HCT116 (cell line): Measurements from ENCODE around the gene SMYD3. TPM values are rescaled to one million over a fixed set of nuclear protein-coding genes. Genes with fewer than 3 reads are reported as not detected.

Experiments
- ATAC-seq: fragments of 200-7000 bp; cut with Tn5 transposase; 2 replicates; pipeline ENCODE4 v1.9.1; 2020; ENCODE audit warnings: mild to moderate bottlenecking, moderate library complexity
- BruUV-seq: library from RNA; stranded (reverse); fragments of 400-500 nt; replicated peaks from 2 replicates; lab custom pipeline; 2021; lab: Mats Ljungman, UMichigan
- CTCF ChIA-PET: fragments of 300-600 bp; sonication (Branson Sonifier 250); formaldehyde crosslinking; loops from one replicate; lab custom pipeline; 2021; ENCODE audit warnings: antibody characterized with exemption; lab: Charles Lee
- POLR2A ChIA-PET: fragments of 300-600, 350-600 bp; sonication (Branson Sonifier 250); formaldehyde crosslinking; loops from one replicate; lab custom pipeline; 2021; ENCODE audit warnings: antibody characterized with exemption; lab: Charles Lee
- RAD21 ChIA-PET, 2 experiments: fragments of 300-600 bp; sonication (Branson Sonifier 250); formaldehyde crosslinking; loops; one replicate each; lab custom pipeline; 2023; ENCODE audit warnings: low total read pairs in 2 of 2; ENCODE audit not compliant: uncharacterized antibody in 2 of 2, unreplicated experiment in 2 of 2, low non-redundant PET in 1 of 2; lab: Charles Lee
- DNase-seq: peaks from one replicate; pipeline ENCODE4 v3.0.0-alpha.2; 2010; ENCODE audit warnings: low read depth, low spot score
- H2AFZ ChIP-seq: fragments of 200-600 bp; shearing (Covaris generic), sonication (generic); 2 replicates; pipeline ENCODE4 v1.6.1; 2017; ENCODE audit warnings: low read depth, mixed run types, mixed read lengths, antibody characterized with exemption, low read length; ENCODE audit not compliant: poor library complexity, severe bottlenecking
- H3K27ac ChIP-seq: 2 replicates; pipeline ENCODE4 v1.5.1; 2012; ENCODE audit warnings: low read depth, low read length
- H3K27me3 ChIP-seq: fragments of 200-600 bp; sonication (generic); 2 replicates; pipeline ENCODE4 v1.6.1; 2016; ENCODE audit warnings: mixed run types, low read length, mixed read lengths; ENCODE audit not compliant: insufficient read depth
- H3K36me3 ChIP-seq, 2 experiments: fragments of 200-500 bp in 1 of 2; fragments of 200-600 bp in 1 of 2; sonication (Bioruptor generic) in 1 of 2; sonication (generic) in 1 of 2; 2 replicates each; pipeline versions ENCODE4 v1.5.1 to v1.6.1; 2014 to 2016; ENCODE audit warnings: low read length in 2 of 2, inconsistent platforms in 1 of 2, mixed read lengths in 1 of 2, mixed run types in 1 of 2; ENCODE audit not compliant: insufficient read depth in 2 of 2, control insufficient read depth in 1 of 2
- H3K4me1 ChIP-seq, 2 experiments: fragments of 200-600 bp in 1 of 2; sonication (generic) in 1 of 2; 2 replicates each; pipeline versions ENCODE4 v1.5.1 to v1.6.1; 2012 to 2017; ENCODE audit warnings: low read length in 2 of 2, inconsistent platforms in 1 of 2, mild to moderate bottlenecking in 1 of 2, mixed read lengths in 1 of 2, mixed run types in 1 of 2, moderate library complexity in 1 of 2; ENCODE audit not compliant: insufficient read depth in 2 of 2, control insufficient read depth in 1 of 2
- H3K4me2 ChIP-seq: fragments of 200-600 bp; sonication (generic); 2 replicates; pipeline ENCODE4 v1.6.1; 2017; ENCODE audit warnings: mixed run types, low read length, mixed read lengths
- H3K4me3 ChIP-seq, 2 experiments: fragments of 200-600 bp in 1 of 2; sonication (generic) in 1 of 2; replicated peaks in 1 of 2; 2 replicates each; pipeline ENCODE4 v1.5.1; 2011 to 2016; ENCODE audit warnings: low read length in 2 of 2, control low read depth in 1 of 2, low read depth in 1 of 2, mild to moderate bottlenecking in 1 of 2, mixed read lengths in 1 of 2, mixed run types in 1 of 2
- H3K79me2 ChIP-seq: fragments of 200-600 bp; sonication (generic); 2 replicates; pipeline ENCODE4 v1.6.1; 2017; ENCODE audit warnings: mild to moderate bottlenecking, mixed run types, low read length, moderate library complexity, mixed read lengths; ENCODE audit not compliant: insufficient read depth
- H3K9ac ChIP-seq: fragments of 200-600 bp; sonication (generic); 2 replicates; pipeline ENCODE4 v1.6.1; 2016; ENCODE audit warnings: low read length, mixed read lengths
- H3K9me2 ChIP-seq: fragments of 200-600 bp; sonication (generic), shearing (Covaris generic); 2 replicates; pipeline ENCODE4 v1.6.1; 2017; ENCODE audit warnings: mixed run types, mild to moderate bottlenecking, moderate library complexity; ENCODE audit not compliant: insufficient read depth
- H3K9me3 ChIP-seq, 2 experiments: fragments of 200-500 bp in 1 of 2; fragments of 200-600 bp in 1 of 2; sonication (Bioruptor generic) in 1 of 2; sonication (generic) in 1 of 2; 2 replicates each; pipeline ENCODE4 v1.6.1; 2014 to 2017; ENCODE audit warnings: low read length in 2 of 2, mixed read lengths in 2 of 2, inconsistent platforms in 1 of 2, low read depth in 1 of 2, mild to moderate bottlenecking in 1 of 2, mixed run types in 1 of 2, moderate library complexity in 1 of 2; ENCODE audit not compliant: control insufficient read depth in 1 of 2, insufficient read depth in 1 of 2
- H4K20me1 ChIP-seq: fragments of 200-600 bp; sonication (generic), shearing (Covaris generic); 2 replicates; pipeline ENCODE4 v1.6.1; 2017; ENCODE audit warnings: mixed run types, mild to moderate bottlenecking, moderate library complexity; ENCODE audit not compliant: insufficient read depth
- ATF3 ChIP-seq: IDR thresholded peaks from 2 replicates; pipeline ENCODE4 v1.6.1; 2012
- CBX3 ChIP-seq: IDR thresholded peaks from 2 replicates; pipeline ENCODE4 v1.6.1; 2012; ENCODE audit warnings: low read depth
- CEBPB ChIP-seq: IDR thresholded peaks from 2 replicates; pipeline ENCODE4 v1.6.1; 2012; ENCODE audit warnings: low read depth
- CTCF ChIP-seq, 3 experiments: fragments of 200-600 bp in 1 of 3; sonication (generic) in 1 of 3; IDR thresholded peaks in 2 of 3; conservative IDR thresholded peaks in 1 of 3; 2 replicates each; pipeline ENCODE4 v1.5.1; 2012 to 2017; ENCODE audit warnings: low read depth in 2 of 3, low read length in 2 of 3, antibody characterized with exemption in 1 of 3, borderline replicate concordance in 1 of 3, control low read depth in 1 of 3, mild to moderate bottlenecking in 1 of 3, mixed read lengths in 1 of 3, mixed run types in 1 of 3, moderate library complexity in 1 of 3; ENCODE audit not compliant: insufficient read depth in 1 of 3
- EGR1 ChIP-seq: IDR thresholded peaks from 2 replicates; pipeline ENCODE4 v1.6.1; 2012; ENCODE audit warnings: low read depth
- ELF1 ChIP-seq: IDR thresholded peaks from 2 replicates; pipeline ENCODE4 v1.6.1; 2012; ENCODE audit warnings: low read depth, borderline replicate concordance
- EZH2 ChIP-seq: fragments of 200-600 bp; sonication (generic); IDR thresholded peaks from 2 replicates; pipeline ENCODE4 v1.6.1; 2017; ENCODE audit warnings: antibody characterized with exemption, mixed run types
- EZH2phosphoT487 ChIP-seq: fragments of 200-600 bp; IDR thresholded peaks from 2 replicates; pipeline ENCODE4 v1.6.1; 2018; ENCODE audit warnings: antibody characterized with exemption, borderline replicate concordance
- FOSL1 ChIP-seq: IDR thresholded peaks from 2 replicates; pipeline ENCODE4 v1.6.1; 2012; ENCODE audit warnings: low read depth
- JUND ChIP-seq: IDR thresholded peaks from 2 replicates; pipeline ENCODE4 v1.6.1; 2012
- MAX ChIP-seq: IDR thresholded peaks from 2 replicates; pipeline ENCODE4 v1.6.1; 2012
- POLR2AphosphoS5 ChIP-seq: IDR thresholded peaks from 2 replicates; pipeline ENCODE4 v1.6.1; 2011; ENCODE audit warnings: mild to moderate bottlenecking, low read depth, low read length, moderate library complexity
- RAD21 ChIP-seq: IDR thresholded peaks from 2 replicates; pipeline ENCODE4 v1.6.1; 2012; ENCODE audit warnings: low read depth, mild to moderate bottlenecking
- SP1 ChIP-seq: IDR thresholded peaks from 2 replicates; pipeline ENCODE4 v1.6.1; 2012; ENCODE audit warnings: low read depth
- SRF ChIP-seq: IDR thresholded peaks from 2 replicates; pipeline ENCODE4 v1.6.1; 2012; ENCODE audit warnings: low read depth
- TCF7L2 ChIP-seq: IDR thresholded peaks from 2 replicates; pipeline ENCODE4 v1.7.0; 2011; ENCODE audit warnings: borderline replicate concordance, inconsistent platforms; ENCODE audit not compliant: insufficient read depth, insufficient read length; ENCODE audit errors: extremely low read depth
- YY1 ChIP-seq: IDR thresholded peaks from 2 replicates; pipeline ENCODE4 v1.6.1; 2011; ENCODE audit warnings: low read length, low read depth, moderate library complexity, mild to moderate bottlenecking; ENCODE audit not compliant: insufficient replicate concordance; ENCODE audit errors: extremely low read depth
- ZFX ChIP-seq: fragments of 450-650 bp; IDR thresholded peaks from 2 replicates; pipeline ENCODE4 v1.6.1; 2017
- ZNF274 ChIP-seq: fragments of 200-500 bp; sonication (Bioruptor generic); IDR thresholded peaks from 2 replicates; pipeline ENCODE4 v1.6.1; 2014; ENCODE audit warnings: mild to moderate bottlenecking, low read depth, low read length, inconsistent platforms
- intact Hi-C: fragments of 100-400 bp; cut with micrococcal nuclease; formaldehyde crosslinking; loops from 2 replicates; pipeline ENCODE4 v1.10.0; 2022
- total RNA-seq: library from RNA; stranded (reverse); gene quantifications from one replicate; pipeline ENCODE4 v1.2.1, GENCODE V29; 2021; ENCODE audit not compliant: unreplicated experiment
- TF ChIP-seq, protein P1 (sequence below): IDR thresholded peaks from 2 replicates; pipeline ENCODE4 v1.6.1; 2011; ENCODE audit warnings: mild to moderate bottlenecking, low read length, moderate library complexity; ENCODE audit not compliant: insufficient replicate concordance; ENCODE audit errors: extremely low read depth

The SMYD3 gene
- total RNA-seq, 1 experiment from 2014 or later = 33.6 TPM

DNA sequence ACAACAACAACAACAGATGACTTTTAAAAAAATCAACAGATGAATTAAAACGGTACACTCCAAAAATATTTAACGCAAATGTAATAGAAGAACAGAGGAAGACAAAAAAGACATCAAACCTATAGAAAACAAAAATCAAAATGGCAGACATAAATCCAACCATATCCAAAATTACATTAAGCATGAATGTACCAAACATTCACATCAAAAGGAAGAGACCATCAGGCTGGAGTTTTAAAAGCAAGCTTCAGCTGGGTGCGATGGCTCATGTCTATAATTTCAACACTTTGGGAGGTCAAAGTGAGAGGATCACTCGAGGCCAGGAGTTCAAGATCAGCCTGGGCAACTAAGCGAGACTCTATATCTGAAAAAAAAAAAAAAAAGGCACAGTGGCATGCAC is 116.2 kb downstream of the SMYD3 start:
- Histone ChIP-seq H3K9me3 (peaks cover 0 to 13% of the 10 kb centered on the region in 2 experiments; a peak in 1 of 4 replicates), H3K36me3 (no peaks in the 10 kb centered on the region), H3K4me1 (no peaks in the 10 kb centered on the region), H3K79me2 (no peaks in the 10 kb centered on the region), H2AFZ (no peak overlapping the region), H3K9me2 (no peaks in the 10 kb centered on the region), H4K20me1 (no peaks in the 10 kb centered on the region), H3K4me2 (no peak overlapping the region), H3K4me3 (no peak overlapping the region), H3K27ac (no peak overlapping the region), H3K9ac (no peak overlapping the region), H3K27me3 (no peaks in the 10 kb centered on the region)
- DNase-seq = no peak
- POLR2A ChIA-PET = no interaction called here
- ATAC-seq = no peak
- no peak for TF ChIP-seq YY1
- TF ChIP-seq, protein P1, sequence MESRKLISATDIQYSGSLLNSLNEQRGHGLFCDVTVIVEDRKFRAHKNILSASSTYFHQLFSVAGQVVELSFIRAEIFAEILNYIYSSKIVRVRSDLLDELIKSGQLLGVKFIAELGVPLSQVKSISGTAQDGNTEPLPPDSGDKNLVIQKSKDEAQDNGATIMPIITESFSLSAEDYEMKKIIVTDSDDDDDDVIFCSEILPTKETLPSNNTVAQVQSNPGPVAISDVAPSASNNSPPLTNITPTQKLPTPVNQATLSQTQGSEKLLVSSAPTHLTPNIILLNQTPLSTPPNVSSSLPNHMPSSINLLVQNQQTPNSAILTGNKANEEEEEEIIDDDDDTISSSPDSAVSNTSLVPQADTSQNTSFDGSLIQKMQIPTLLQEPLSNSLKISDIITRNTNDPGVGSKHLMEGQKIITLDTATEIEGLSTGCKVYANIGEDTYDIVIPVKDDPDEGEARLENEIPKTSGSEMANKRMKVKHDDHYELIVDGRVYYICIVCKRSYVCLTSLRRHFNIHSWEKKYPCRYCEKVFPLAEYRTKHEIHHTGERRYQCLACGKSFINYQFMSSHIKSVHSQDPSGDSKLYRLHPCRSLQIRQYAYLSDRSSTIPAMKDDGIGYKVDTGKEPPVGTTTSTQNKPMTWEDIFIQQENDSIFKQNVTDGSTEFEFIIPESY = no peak
- TF ChIP-seq ATF3 = no peak
- no peak for TF ChIP-seq EZH2
- TF ChIP-seq SP1 = no peak
- no peak for TF ChIP-seq SRF
- TF ChIP-seq TCF7L2 = no peak
- TF ChIP-seq ZNF274 = no peak
- no peak for TF ChIP-seq CEBPB
- TF ChIP-seq RAD21 = no peak
- TF ChIP-seq MAX = no peak
- no peak for TF ChIP-seq ZFX
- TF ChIP-seq JUND = no peak
- TF ChIP-seq CBX3 = no peak
- no peak for TF ChIP-seq ELF1
- TF ChIP-seq EZH2phosphoT487 = no peak
- no peak for TF ChIP-seq EGR1
- TF ChIP-seq POLR2AphosphoS5 = no peak
- no peak for TF ChIP-seq FOSL1
- TF ChIP-seq CTCF (IDR thresholded peaks at IDR 0.05 in 2 of 3, conservative IDR thresholded peaks at IDR 0.05 in 1 of 3; ENCODE audit: borderline replicate concordance in 1 of 3, insufficient read depth in 1 of 3, low read depth in 2 of 3, low read length in 2 of 3) = no peak
- intact Hi-C loops = no loop called here
- RAD21 ChIA-PET = no interaction called here
- CTCF ChIA-PET = no interaction called here
- BruUV-seq = no TSS peak
